GM20431 (cell line): ENCODE results near the gene FRMD4A.
"Not testable (repeated sequence)": the region's sequence is repeated elsewhere in the genome, so short reads cannot be mapped to it uniquely, and the experiment has no call there.

Experiments used
- in situ Hi-C: fragments of 300-500 bp; cut with MseI, MboI; formaldehyde crosslinking; loops from one replicate; pipeline ENCODE4 v1.15.0; 2020; ENCODE audit warnings: low sequenced_read_pairs; ENCODE audit not compliant: unreplicated experiment

The FRMD4A gene

GRCh38 chr10:13728898-13729535 lies 601.7 kb downstream of the FRMD4A start:
- in situ Hi-C loops = no loop called here

- in situ Hi-C loops = no loop called here
These were observed 605.1 kb downstream of the FRMD4A start for GRCh38 chr10:13725594-13725993.

- in situ Hi-C loops = no loop called here
These were observed 606.2 kb downstream of the FRMD4A start for GRCh38 chr10:13724484-13724883.

GRCh38 chr10:13722747-13723653 lies 607.7 kb downstream of the FRMD4A start:
- in situ Hi-C loops = no loop called here

GRCh38 chr10:13721486-13721885 lies 609.2 kb downstream of the FRMD4A start:
- in situ Hi-C loops = no loop called here

GRCh38 chr10:13720699-13721098 lies 610.0 kb downstream of the FRMD4A start:
- in situ Hi-C loops = no loop called here

- in situ Hi-C loops = no loop called here
These were observed 611.3 kb downstream of the FRMD4A start for GRCh38 chr10:13719425-13719824.

- in situ Hi-C loops = no loop called here
These were observed 611.9 kb downstream of the FRMD4A start for GRCh38 chr10:13718820-13719219.

GRCh38 chr10:13717936-13718772 lies 612.6 kb downstream of the FRMD4A start:
- in situ Hi-C loops = no loop called here

- in situ Hi-C loops = no loop called here
These were observed 613.2 kb downstream of the FRMD4A start for GRCh38 chr10:13717571-13717935.

- in situ Hi-C loops = no loop called here
These were observed 614.3 kb downstream of the FRMD4A start for GRCh38 chr10:13716081-13717071.

GRCh38 chr10:13715596-13715995 lies 615.1 kb downstream of the FRMD4A start:
- in situ Hi-C loops = not testable (repeated sequence)

GRCh38 chr10:13715100-13715499 lies 615.6 kb downstream of the FRMD4A start:
- in situ Hi-C loops = no loop called here

GRCh38 chr10:13712837-13713581 lies 617.7 kb downstream of the FRMD4A start:
- in situ Hi-C loops = no loop called here

- in situ Hi-C loops = no loop called here
These were observed 618.3 kb downstream of the FRMD4A start for GRCh38 chr10:13712476-13712836.

GRCh38 chr10:13711291-13711690 lies 619.4 kb downstream of the FRMD4A start:
- in situ Hi-C loops = no loop called here

GRCh38 chr10:13709931-13710650 lies 620.6 kb downstream of the FRMD4A start:
- in situ Hi-C loops = loop anchor here (10.0 kb wide), 1 partner anchor 65 kb away; no protein-coding TSS in a partner anchor
